ENCODE measurements around the gene PPP2R2C.

GRCh38 chr4:6499238-6499600 lies 26.8 kb upstream of the PPP2R2C start:
- TF ChIP-seq CTCF (conservative IDR thresholded peaks at IDR 0.05; ENCODE audit: low read depth, low read length) (no peak), EZH2 (IDR thresholded peaks at IDR 0.05; ENCODE audit: borderline replicate concordance, low read depth, low read length, poor library complexity, severe bottlenecking) (no peak)
